K562 (cell line): ENCODE data around the gene EPB41L2. TPM values are rescaled to one million over a fixed set of nuclear protein-coding genes. Genes with fewer than 3 reads are reported as not detected.

ENCODE experiments used
- ATAC-seq: fragments of 200-7000 bp; cut with Tn5 transposase; 3 replicates; pipeline ENCODE4 v1.9.1; 2020; ENCODE audit warnings: moderate library complexity
- BruUV-seq: library from RNA; stranded (reverse); fragments of 400-500 nt; replicated peaks from 2 replicates; lab custom pipeline; 2021; lab: Mats Ljungman, UMichigan
- CTCF ChIA-PET: fragments of 300-600 bp; formaldehyde crosslinking; extraction: SDS; loops from one replicate; lab custom pipeline; 2021; ENCODE audit warnings: low intra/inter-chr PET ratio; lab: Yijun Ruan, JAX
- POLR2A ChIA-PET: fragments of 300-600, 350-650 bp; sonication (Branson Sonifier 250); formaldehyde crosslinking; extraction: SDS; loops from one replicate; lab custom pipeline; 2021; ENCODE audit warnings: antibody characterized with exemption, inconsistent platforms; lab: Yijun Ruan, JAX
- DNase-seq, 4 experiments: peaks; one replicate each; pipeline versions ENCODE4 v3.0.0 to v3.0.0-alpha.2; 2011 to 2018; ENCODE audit warnings: low spot score in 3 of 4, mixed read lengths in 3 of 4; ENCODE audit errors: extremely low read depth in 1 of 4
- FAIRE-seq: peaks from 2 replicates; lab custom pipeline; 2011; peaks lifted over from hg19 to GRCh38; lab: Jason Lieb, UNC
- H2AFZ ChIP-seq: 2 replicates; pipeline ENCODE4 v1.6.0; 2011; ENCODE audit warnings: low read depth, low read length, control low read depth, inconsistent platforms
- H3K27ac ChIP-seq: fragments of 200-600 bp; 3 replicates; pipeline ENCODE4 v1.8.0; 2011; ENCODE audit warnings: low read depth, mild to moderate bottlenecking, control low read depth, inconsistent platforms, low read length, moderate library complexity, mixed read lengths; ENCODE audit errors: extremely low read depth
- H3K27me3 ChIP-seq, 2 experiments: fragments of 300-600 bp in 1 of 2; 2 replicates in 1 of 2; 3 replicates in 1 of 2; pipeline versions ENCODE4 v1.6.0 to v1.8.0; 2011; ENCODE audit warnings: inconsistent platforms in 2 of 2, low read length in 2 of 2, mild to moderate bottlenecking in 1 of 2, mixed read lengths in 1 of 2, moderate library complexity in 1 of 2; ENCODE audit not compliant: control insufficient read depth in 2 of 2, insufficient read depth in 2 of 2
- H3K36me3 ChIP-seq: fragments of 300-600 bp; 3 replicates; pipeline ENCODE4 v1.8.0; 2011; ENCODE audit warnings: mild to moderate bottlenecking, low read length, inconsistent platforms; ENCODE audit not compliant: control insufficient read depth, insufficient read depth
- H3K4me1 ChIP-seq, 2 experiments: fragments of 200-600 bp in 1 of 2; replicated peaks in 1 of 2; 2 replicates in 1 of 2; 3 replicates in 1 of 2; pipeline versions ENCODE4 v1.5.1 to v1.8.0; 2011; ENCODE audit warnings: inconsistent platforms in 2 of 2, low read length in 2 of 2, mild to moderate bottlenecking in 1 of 2, mixed read lengths in 1 of 2, moderate library complexity in 1 of 2; ENCODE audit not compliant: control insufficient read depth in 2 of 2, insufficient read depth in 2 of 2
- H3K4me2 ChIP-seq: 2 replicates; pipeline ENCODE4 v1.6.1; 2011; ENCODE audit warnings: low read length, control low read depth, inconsistent platforms, mixed read lengths; ENCODE audit not compliant: insufficient read depth
- H3K4me3 ChIP-seq: fragments of 200-600 bp; sonication (generic), shearing (Covaris generic); 2 replicates; pipeline ENCODE4 v1.5.1; 2016; ENCODE audit warnings: control low read depth, inconsistent platforms
- H3K79me2 ChIP-seq: fragments of 200-600 bp; 3 replicates; pipeline ENCODE4 v1.8.0; 2011; ENCODE audit warnings: low read length, inconsistent platforms; ENCODE audit not compliant: control insufficient read depth, insufficient read depth
- H3K9ac ChIP-seq, 2 experiments: 2 replicates each; pipeline versions ENCODE4 v1.6.0 to v1.6.1; 2011; ENCODE audit warnings: low read depth in 2 of 2, low read length in 2 of 2, control low read depth in 1 of 2, inconsistent platforms in 1 of 2, mild to moderate bottlenecking in 1 of 2, mixed read lengths in 1 of 2; ENCODE audit not compliant: insufficient read depth in 1 of 2
- H3K9me1 ChIP-seq: one replicate; pipeline ENCODE4 v1.6.0; 2011; ENCODE audit warnings: inconsistent platforms, mild to moderate bottlenecking, low read length, moderate library complexity; ENCODE audit not compliant: control insufficient read depth, insufficient read depth
- H3K9me3 ChIP-seq: replicated peaks from 2 replicates; pipeline ENCODE4 v1.5.1; 2011; ENCODE audit warnings: low read depth, low read length, inconsistent platforms; ENCODE audit not compliant: control insufficient read depth, insufficient read depth
- H4K20me1 ChIP-seq: replicated peaks from 2 replicates; pipeline ENCODE4 v1.6.1; 2011; ENCODE audit warnings: low read length, inconsistent platforms, mixed read lengths; ENCODE audit not compliant: control insufficient read depth, insufficient read depth
- BRD4 ChIP-seq: fragments of 200-600 bp; sonication (generic); IDR thresholded peaks from 2 replicates; pipeline ENCODE4 v1.6.1; 2017; ENCODE audit warnings: inconsistent platforms
- CSDE1 ChIP-seq, 2 experiments: fragments of 450-650 bp; IDR thresholded peaks; 2 replicates each; pipeline ENCODE4 v1.6.1; 2016; ENCODE audit warnings: mild to moderate bottlenecking in 1 of 2
- ELK1 ChIP-seq: sonication (generic); formaldehyde crosslinking; IDR thresholded peaks from 2 replicates; pipeline ENCODE4 v1.8.1; 2022; ENCODE audit warnings: missing genetic modification reagents
- KLF10 ChIP-seq: fragments of 250-450 bp; sonication (Bioruptor Pico); IDR thresholded peaks from 2 replicates; pipeline ENCODE4 v1.6.1; 2021; ENCODE audit warnings: matching md5 sums
- MIER1 ChIP-seq: fragments of 450-650 bp; IDR thresholded peaks from 2 replicates; pipeline ENCODE4 v1.6.1; 2016; ENCODE audit warnings: antibody characterized with exemption, mild to moderate bottlenecking, low read depth
- MNT ChIP-seq, 2 experiments: fragments of 450-650 bp; conservative IDR thresholded peaks; 2 replicates each; pipeline ENCODE4 v1.6.1; 2017; ENCODE audit warnings: mild to moderate bottlenecking in 2 of 2, moderate library complexity in 2 of 2
- PHF21A ChIP-seq: fragments of 450-650 bp; IDR thresholded peaks from 2 replicates; pipeline ENCODE4 v1.6.1; 2017; ENCODE audit warnings: low read depth, borderline replicate concordance
- SNRNP70 ChIP-seq: fragments of 200-400 bp; formaldehyde crosslinking; optimal IDR thresholded peaks from 2 replicates; pipeline ENCODE3; 2017; ENCODE audit warnings: low read depth, low read length
- TBL1XR1 ChIP-seq, 2 experiments: IDR thresholded peaks; 2 replicates each; pipeline ENCODE4 v1.6.1; 2012; ENCODE audit warnings: improper control_type of control experiment in 2 of 2, low read length in 2 of 2, mild to moderate bottlenecking in 1 of 2
- TCF7 ChIP-seq: sonication (generic); IDR thresholded peaks from 2 replicates; pipeline ENCODE4 v1.6.1; 2016; ENCODE audit warnings: antibody characterized with exemption, borderline replicate concordance
- TRIM25 ChIP-seq: fragments of 450-650 bp; IDR thresholded peaks from 2 replicates; pipeline ENCODE4 v1.7.0; 2016; ENCODE audit warnings: borderline replicate concordance
- ZNF551 ChIP-seq: fragments of 250-450 bp; sonication (Bioruptor Pico); IDR thresholded peaks from 2 replicates; pipeline ENCODE4 v1.5.0; 2021; ENCODE audit warnings: mild to moderate bottlenecking, moderate library complexity
- ZNF609 ChIP-seq: sonication (generic); formaldehyde crosslinking; IDR thresholded peaks from 2 replicates; pipeline ENCODE4 v1.8.1; 2023; ENCODE audit warnings: missing genetic modification reagents, mild to moderate bottlenecking, borderline replicate concordance
- ZNF77 ChIP-seq: fragments of 250-450 bp; sonication (Bioruptor Pico); IDR thresholded peaks from 2 replicates; pipeline ENCODE4 v1.5.0; 2020
- WGBS: fragments of 100-300 bp; shearing (Covaris generic); methylation state at CpG from one replicate; pipeline ENCODE4 v1.1.6; 2016; ENCODE audit warnings: low coverage, mixed read lengths; ENCODE audit not compliant: insufficient coverage; ENCODE audit errors: missing lambda C conversion rate; 5-methylcytosine and 5-hydroxymethylcytosine counted together
- in situ Hi-C: fragments of 300-500 bp; cut with MboI; formaldehyde crosslinking; loops from 4 replicates; pipeline ENCODE4 v1.15.0; 2018; ENCODE audit warnings: inconsistent platforms, mixed read lengths
- intact Hi-C: fragments of 100-400 bp; cut with micrococcal nuclease; formaldehyde crosslinking; loops from 2 replicates; pipeline ENCODE4 v1.14.2; 2022
- polyA plus RNA-seq, 8 experiments: library from polyadenylated mRNA; depleted of rRNA in 4 of 8; stranded (reverse) in 5 of 8; unstranded in 3 of 8; fragments of >200 nt; fragmentation: Nextera tagmentation in 2 of 8; fragmentation: Illumina TruSeq in 1 of 8; extraction: Ambion mirVana in 2 of 8; extraction: Trizol in 1 of 8; gene quantifications; 2 replicates each; pipeline versions ENCODE4 v1.2.1 to v1.2.3, GENCODE V29; 2011 to 2014; ENCODE audit warnings: inconsistent platforms in 1 of 8, missing spikeins in 1 of 8
- total RNA-seq, 7 experiments: library from RNA; depleted of rRNA in 6 of 7; stranded (reverse); fragments of >200 nt in 6 of 7; fragmentation: Illumina TruSeq in 2 of 7; extraction: Trizol in 2 of 7; gene quantifications; 2 replicates each; pipeline versions ENCODE4 v1.2.1 to v1.2.3, GENCODE V29; 2011 to 2021; ENCODE audit warnings: low replicate concordance in 1 of 7

Gene EPB41L2
- total and polyA plus RNA-seq, 9 of the 15 experiments (the other 6 are each of a cell fraction or from before 2014, with no cell fraction given): 5.1 to 53.6 (median 25.0) TPM

GRCh38 chr6:131029626-131030297 lies 33.3 kb downstream of the EPB41L2 start:
- Histone ChIP-seq H3K4me1 (no peaks in the 10 kb centered on the region), H3K4me2 (no peak overlapping the region)
- CTCF ChIA-PET: no interaction called here
- WGBS: 15% methylated on average over 7 of the region's 7 CpGs
- in situ Hi-C loops: no loop called here
- FAIRE-seq: no peak
- TF ChIP-seq TRIM25 (no peak), TCF7 (no peak), KLF10 (CRISPR knock-in tag) (no peak), MNT (conservative IDR thresholded peaks at IDR 0.05) (no peak), TBL1XR1 (IDR thresholded peaks at IDR 0.05; ENCODE audit: low read length in 2 of 2) (no peak), MIER1 (no peak), ZNF609 (no peak), ZNF77 (no peak), PHF21A (no peak), ZNF551 (CRISPR knock-in tag) (no peak), SNRNP70 (no peak), ELK1 (CRISPR knock-in tag) (no peak), BRD4 (no peak), CSDE1 (IDR thresholded peaks at IDR 0.05) (no peak)
- TF ChIP-seq, all 486 proteins: peak for 0
- no peaks in the 10 kb centered on the region for H3K27me3 ChIP-seq
- ATAC-seq (peak; percentile 78), DNase-seq (peak in 2 of 4 experiments; percentile 12 to 30)
- no peaks in the 10 kb centered on the region for H3K9me1 ChIP-seq
- no TSS peak for BruUV-seq
- H3K36me3 ChIP-seq: no peaks in the 10 kb centered on the region
- H4K20me1 ChIP-seq: no peaks in the 10 kb centered on the region
- POLR2A ChIA-PET: no interaction called here
- no peak overlapping the region for H2AFZ ChIP-seq
- no peak overlapping the region; a peak in 1 of 4 replicates for H3K9ac ChIP-seq
- intact Hi-C loops: no loop called here
- no peak overlapping the region for H3K27ac ChIP-seq
- H3K4me3 ChIP-seq: no peak overlapping the region
- H3K9me3 ChIP-seq: no peaks in the 10 kb centered on the region
- H3K79me2 ChIP-seq: peaks cover 15% of the 10 kb centered on the region; the same call in 2 of the 3 replicates
